IPS DF 4.7 (cell line): Measurements from ENCODE around the gene TBRG4.

ENCODE experiments used
- DNase-seq: peaks from one replicate; pipeline ENCODE4 v3.0.0-alpha.2; 2013; ENCODE audit warnings: low spot score; ENCODE audit errors: extremely low read depth

Gene TBRG4

GRCh38 chr7:45075871-45076796 is 35.4 kb downstream of the TBRG4 start:
- DNase-seq = no peak

DNA sequence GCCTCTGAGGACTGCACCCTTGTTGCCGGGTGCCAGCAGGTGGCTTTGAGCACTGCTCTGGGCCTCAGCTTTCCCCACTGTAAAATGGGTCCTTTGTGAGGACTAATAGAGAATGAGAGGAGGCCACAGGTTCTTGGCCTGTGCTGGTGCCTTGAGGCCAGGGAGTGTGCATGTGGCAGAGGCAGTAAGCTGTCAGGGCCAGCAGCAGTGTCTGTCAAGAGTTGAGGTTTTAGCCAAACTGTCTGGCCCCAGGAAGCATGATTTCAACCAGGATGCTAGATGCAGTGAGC is 36.2 kb downstream of the TBRG4 start:
- no peak for DNase-seq

DNA sequence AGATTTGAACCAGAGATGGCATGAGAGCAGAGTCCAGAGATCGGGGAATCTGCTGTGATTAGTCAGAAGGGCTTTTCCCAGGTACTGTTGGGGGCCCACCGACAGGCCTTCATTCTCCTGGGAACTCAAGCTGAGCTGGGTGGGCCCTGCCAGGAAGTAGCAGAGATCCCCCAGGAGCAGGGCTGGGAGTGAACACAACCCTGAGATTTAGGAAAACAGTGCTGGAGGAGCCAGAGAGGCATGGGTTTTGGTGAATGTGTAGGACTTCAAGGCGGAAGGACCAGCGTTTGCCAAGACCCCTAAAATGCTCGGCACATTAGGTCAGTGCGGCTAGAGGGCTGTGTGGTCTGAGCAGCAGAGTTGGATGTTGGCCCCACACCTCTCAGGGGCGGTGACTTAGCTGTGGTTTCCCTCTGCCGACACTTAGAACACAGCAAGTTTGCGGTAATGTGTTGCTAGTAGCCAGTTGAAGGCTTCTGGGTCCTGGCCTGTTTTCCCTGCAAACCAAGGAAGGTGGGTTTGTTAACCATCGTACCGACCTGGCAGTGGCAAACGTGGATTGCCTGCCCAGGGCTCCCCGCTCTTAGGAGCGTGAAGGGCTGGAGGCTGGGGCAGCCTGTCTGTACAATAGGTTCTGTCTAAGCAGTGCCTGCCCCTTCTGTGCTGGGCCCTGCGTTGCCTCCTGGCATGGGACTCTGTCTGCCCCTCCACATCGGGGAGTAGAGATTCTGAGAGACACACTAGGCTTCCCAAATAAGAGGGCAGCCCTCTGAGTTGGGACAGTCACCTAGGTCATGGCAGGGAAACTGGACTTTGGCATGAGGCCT is 36.8 kb downstream of the TBRG4 start:
- DNase-seq = no peak

GRCh38 chr7:45073786-45074527 is 37.5 kb downstream of the TBRG4 start:
- DNase-seq = no peak

DNA sequence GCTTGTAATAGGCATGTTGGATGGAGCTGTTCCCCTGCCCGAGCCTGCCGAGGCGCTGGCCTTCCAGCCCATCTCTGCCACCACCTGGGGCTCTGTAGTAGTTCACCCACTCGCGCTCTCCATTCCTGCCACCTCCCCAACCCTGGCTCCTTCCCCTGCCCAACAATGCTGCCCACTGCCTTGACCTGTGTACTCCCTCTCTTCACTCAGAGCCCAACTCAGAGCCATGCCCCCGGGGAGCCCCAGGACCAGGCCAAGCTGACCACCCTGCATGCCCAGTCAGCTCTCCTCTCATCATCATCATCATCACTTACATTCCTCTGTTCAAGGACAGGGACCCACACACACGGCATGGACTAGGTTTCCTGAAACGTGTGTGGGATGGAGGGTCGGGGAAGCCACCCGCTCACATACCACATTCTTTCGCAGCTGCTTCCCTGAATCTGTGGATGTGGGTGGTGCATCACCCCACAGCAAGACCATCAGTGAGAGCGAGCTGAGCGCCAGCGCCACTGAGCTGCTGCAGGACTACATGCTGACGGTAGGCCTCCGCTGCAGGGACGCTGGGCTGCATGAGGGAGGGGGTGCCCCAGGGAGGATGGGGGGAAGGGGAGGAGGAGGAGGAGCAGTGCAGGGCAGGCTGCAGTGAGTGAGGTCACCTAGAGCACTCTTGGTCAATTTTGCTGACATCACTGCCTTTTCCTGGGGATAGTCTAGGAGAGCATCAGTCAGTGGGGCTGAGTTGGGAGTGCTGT is 38.3 kb downstream of the TBRG4 start:
- no peak for DNase-seq

GRCh38 chr7:45072131-45073030 is 39.1 kb downstream of the TBRG4 start:
- DNase-seq = no peak

- no peak for DNase-seq
Measured at GRCh38 chr7:45071528-45071927, 40.0 kb downstream of the TBRG4 start.

DNA sequence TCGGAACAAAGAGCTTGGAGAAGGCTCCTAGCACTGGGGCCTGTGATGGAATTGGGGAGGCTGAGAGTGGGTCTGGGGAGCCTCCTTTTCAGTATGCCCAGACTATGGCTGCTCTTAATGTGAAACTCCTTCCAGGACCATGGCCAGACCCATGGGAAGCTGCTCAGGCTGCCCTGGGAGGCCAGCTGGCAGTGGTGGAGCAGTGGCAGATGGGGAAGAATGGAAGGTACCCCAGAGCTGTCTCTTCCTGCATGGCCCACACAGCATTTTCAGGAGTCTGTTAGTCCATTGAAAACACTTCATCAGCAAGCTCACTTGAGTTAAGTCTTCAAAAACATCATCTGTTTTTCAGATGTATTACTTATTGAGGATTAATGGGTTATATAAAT is 41.2 kb downstream of the TBRG4 start:
- DNase-seq = no peak

- no peak for DNase-seq
Measured at GRCh38 chr7:45069444-45070253, 41.8 kb downstream of the TBRG4 start.

GRCh38 chr7:45068236-45069023 is 43.1 kb downstream of the TBRG4 start:
- DNase-seq = no peak

GRCh38 chr7:45067582-45067981 is 43.9 kb downstream of the TBRG4 start:
- no peak for DNase-seq

- no peak for DNase-seq
Measured at GRCh38 chr7:45066409-45066808, 45.1 kb downstream of the TBRG4 start.

GRCh38 chr7:45065031-45065995 is 46.2 kb downstream of the TBRG4 start:
- no peak for DNase-seq

DNA sequence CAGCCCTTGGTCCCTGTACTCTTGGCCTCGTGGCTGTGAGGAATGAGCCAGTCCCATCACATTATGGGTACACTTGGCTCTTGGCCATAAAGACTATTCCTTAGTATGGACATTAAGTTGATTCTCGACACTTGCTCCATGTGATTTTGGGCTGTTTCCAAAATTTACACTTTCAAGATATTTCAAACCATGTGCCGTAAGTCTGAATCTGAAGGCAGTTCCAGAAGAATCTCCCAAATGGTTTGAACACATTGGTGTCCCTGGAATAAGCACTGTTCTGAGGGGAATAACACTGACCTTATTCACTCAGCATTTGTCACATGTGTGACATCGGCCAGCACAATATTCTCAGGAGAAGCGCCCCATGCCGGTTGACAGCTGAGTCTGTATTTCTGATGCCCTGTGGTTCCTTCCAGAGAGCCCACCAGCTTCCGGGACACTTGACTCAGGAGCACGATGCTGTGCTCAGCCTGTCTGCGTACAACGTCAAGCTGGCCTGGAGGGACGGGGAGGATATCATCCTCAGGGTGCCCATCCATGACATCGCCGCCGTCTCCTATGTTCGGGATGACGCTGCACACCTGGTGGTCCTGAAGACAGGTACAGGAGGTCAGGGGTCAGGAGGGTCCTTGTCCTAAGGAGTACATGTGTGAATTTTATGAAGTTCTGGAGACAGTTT is 47.3 kb downstream of the TBRG4 start:
- DNase-seq = no peak

DNA sequence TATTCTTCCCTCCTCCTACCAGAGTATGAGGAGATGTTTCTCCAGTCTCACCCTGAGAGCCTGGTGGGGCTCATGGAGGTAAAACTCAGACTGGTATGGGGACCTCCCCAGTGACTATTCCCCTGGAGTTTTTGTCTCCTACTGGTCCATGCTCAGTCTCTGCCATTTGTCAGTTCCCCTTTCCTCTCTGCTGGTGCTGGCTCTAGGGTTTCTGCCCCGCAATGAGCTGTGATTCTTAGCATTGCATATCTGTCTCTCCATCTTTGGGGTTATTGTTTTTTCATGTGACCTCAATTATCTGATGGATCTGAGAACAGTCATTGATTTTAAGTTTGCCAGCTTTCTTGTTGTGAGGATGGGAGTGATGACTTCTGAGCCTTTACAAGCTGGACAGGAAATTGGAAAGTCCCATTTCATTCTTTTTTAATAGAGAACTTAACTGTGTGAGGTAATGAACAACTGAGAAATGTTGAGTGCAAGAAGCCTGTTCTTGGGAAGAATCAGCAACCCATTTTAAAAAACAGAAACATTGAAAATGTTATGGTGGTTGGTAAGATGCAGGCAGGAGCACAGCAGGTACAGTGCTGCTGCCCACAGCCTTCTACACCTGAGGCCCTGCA is 49.6 kb downstream of the TBRG4 start:
- DNase-seq = no peak

- DNase-seq = no peak
Measured at GRCh38 chr7:45061352-45061751, 50.1 kb downstream of the TBRG4 start.
